MM.1S (cell line): ENCODE data around the gene MYO1F.

Source experiments
- CTCF ChIP-seq: fragments of 300-600 bp; sonication (generic); IDR thresholded peaks from 2 replicates; pipeline ENCODE4 v1.5.1; 2016; ENCODE audit warnings: antibody characterized with exemption, low read length, mixed read lengths
- EZH2 ChIP-seq: fragments of 300-600 bp; sonication (generic); optimal IDR thresholded peaks from 2 replicates; pipeline ENCODE3; 2017; ENCODE audit warnings: low read depth, mild to moderate bottlenecking, antibody characterized with exemption, low read length, mixed read lengths

DNA sequence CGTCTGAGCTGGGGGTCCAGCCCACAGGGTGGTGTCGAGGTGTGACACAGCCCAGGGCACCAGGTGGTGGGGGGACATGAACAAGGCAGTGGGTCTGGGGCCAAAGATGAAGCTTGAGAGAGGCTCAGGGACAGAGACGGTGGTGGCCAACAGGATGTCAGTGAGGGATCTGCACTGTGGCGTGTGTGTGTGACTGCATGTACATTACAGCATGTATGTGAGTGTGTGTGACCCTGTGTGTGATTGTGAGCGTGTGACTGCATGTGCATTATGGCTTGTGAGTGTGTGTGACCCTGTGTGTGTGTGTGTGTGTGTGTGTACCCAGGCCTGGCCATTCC, 31.7 kb upstream of the MYO1F start:
- TF ChIP-seq EZH2 (no peak), CTCF (no peak)
